ENCODE measurements around the gene SPRR4. TPM values are rescaled to one million over a fixed set of nuclear protein-coding genes. Genes with fewer than 3 reads are reported as not detected.

The SPRR4 gene
- not detected in 2 replicates for total RNA-seq

DNA sequence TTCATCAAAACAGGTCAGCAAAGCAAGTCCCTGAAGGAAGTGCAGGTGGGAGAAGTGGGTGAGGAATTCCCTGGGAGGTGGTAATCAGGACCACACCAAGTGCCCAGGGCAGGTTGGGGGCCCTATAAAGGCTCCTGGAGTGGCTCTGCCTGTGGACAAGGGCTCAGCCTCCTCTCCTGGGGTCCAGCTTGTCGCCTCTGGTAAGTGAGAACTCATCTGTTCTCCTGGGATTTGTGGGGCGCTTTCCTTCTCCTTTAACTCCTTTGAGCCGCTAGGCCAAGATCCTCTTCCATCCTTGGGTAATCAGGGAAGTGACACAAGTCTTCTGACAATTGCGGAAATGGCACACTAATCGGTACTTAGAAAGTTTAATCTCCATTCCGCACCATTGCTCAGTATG is at the start of gene SPRR4:
TSS of gene SPRR4 (plus strand) at position 154 of the 400 bp plus-strand sequence. CDS start 1,243 bp downstream, outside the sequence.

GRCh38 chr1:152946651-152947256 is 23.7 kb upstream of the SPRR4 start, which contains the start of gene SPRR5:
Gene SPRR5 (plus strand): TSS chr1:152947206. CDS start chr1:152948555, 1,349 bp downstream.

DNA sequence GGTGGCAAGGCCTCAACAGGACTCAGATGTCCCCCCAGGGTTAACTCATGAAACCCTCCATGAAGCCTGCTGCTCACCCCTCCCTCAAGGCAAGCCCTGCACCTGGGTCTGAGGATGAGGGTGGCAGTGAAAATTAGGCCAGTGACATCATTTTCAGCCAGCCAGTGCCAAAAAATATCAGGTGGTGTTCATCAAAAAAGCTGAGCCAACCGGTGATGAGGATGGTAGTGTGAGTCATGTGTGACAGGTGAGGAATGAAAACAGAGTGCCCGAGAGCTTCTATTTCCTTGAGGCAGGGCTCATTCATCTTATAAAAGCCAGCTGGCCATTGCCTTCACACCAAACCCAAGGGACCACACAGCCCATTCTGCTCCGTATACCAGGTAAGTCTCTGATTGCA is 13.3 kb downstream of the SPRR4 start, which contains the start of gene SPRR1A:
TSS of gene SPRR1A (plus strand) at position 339 of the 400 bp plus-strand sequence. CDS start 1,150 bp downstream, outside the sequence.

GRCh38 chr1:153001382-153001781 is 30.9 kb downstream of the SPRR4 start, which contains the start of gene SPRR3:
Gene SPRR3 (plus strand): TSS chr1:153001749. CDS start chr1:153003021, 1,272 bp downstream.

Other genes starting within 250 kb of the SPRR4 start
- gene KPRP, start 212.6 kb upstream of the SPRR4 start, total RNA-seq: not detected in 2 replicates
- gene LCE1F, start 195.5 kb upstream of the SPRR4 start, total RNA-seq: not detected in 2 replicates
- gene LCE1E, start 184.4 kb upstream of the SPRR4 start, total RNA-seq: not detected in 2 replicates
- not detected in 2 replicates for gene LCE1D, start 173.9 kb upstream of the SPRR4 start, total RNA-seq
- gene LCE1C, start 164.0 kb upstream of the SPRR4 start, total RNA-seq: not detected in 2 replicates
- not detected in 2 replicates for gene LCE1B, start 158.7 kb upstream of the SPRR4 start, total RNA-seq
- gene LCE1A, start 143.2 kb upstream of the SPRR4 start, total RNA-seq: not detected in 2 replicates
- gene LCE6A, start 127.8 kb upstream of the SPRR4 start, total RNA-seq: not detected in 2 replicates
- gene LCE7A, start 110.7 kb upstream of the SPRR4 start, total RNA-seq: not detected in 2 replicates
- not detected in 2 replicates for gene SMCP, start 92.3 kb upstream of the SPRR4 start, total RNA-seq
- gene IVL, start 62.1 kb upstream of the SPRR4 start, total RNA-seq: not detected in 2 replicates
- gene SPRR5, start 23.4 kb upstream of the SPRR4 start, total RNA-seq: not detected in 2 replicates
- not detected in 2 replicates for gene SPRR1A, start 13.4 kb downstream of the SPRR4 start, total RNA-seq
- not detected in 2 replicates for gene SPRR3, start 31.1 kb downstream of the SPRR4 start, total RNA-seq
- gene SPRR1B, start 60.6 kb downstream of the SPRR4 start, total RNA-seq: not detected in 2 replicates
- gene SPRR2D, start 70.5 kb downstream of the SPRR4 start, total RNA-seq: not detected in 2 replicates
- not detected in 2 replicates for gene SPRR2A, start 86.9 kb downstream of the SPRR4 start, total RNA-seq
- gene SPRR2B, start 101.0 kb downstream of the SPRR4 start, total RNA-seq: not detected in 2 replicates
- gene SPRR2E, start 123.9 kb downstream of the SPRR4 start, total RNA-seq: not detected in 2 replicates
- not detected in 2 replicates for gene SPRR2F, start 142.9 kb downstream of the SPRR4 start, total RNA-seq
- gene SPRR2G, start 180.2 kb downstream of the SPRR4 start, total RNA-seq: not detected in 2 replicates
- not detected in 2 replicates for gene LELP1, start 232.8 kb downstream of the SPRR4 start, total RNA-seq
- gene PRR9, start 246.9 kb downstream of the SPRR4 start, total RNA-seq: not detected in 2 replicates

Measured in mesangial cell (primary cell).